Dedifferentiated amniotic fluid mesenchymal stem cell (primary cell): ENCODE measurements around the gene TEX29.

ENCODE experiments used
- DNase-seq: peaks from one replicate; pipeline ENCODE4 v3.0.0-alpha.2; 2016; ENCODE audit errors: extremely low spot score

Gene TEX29

DNA sequence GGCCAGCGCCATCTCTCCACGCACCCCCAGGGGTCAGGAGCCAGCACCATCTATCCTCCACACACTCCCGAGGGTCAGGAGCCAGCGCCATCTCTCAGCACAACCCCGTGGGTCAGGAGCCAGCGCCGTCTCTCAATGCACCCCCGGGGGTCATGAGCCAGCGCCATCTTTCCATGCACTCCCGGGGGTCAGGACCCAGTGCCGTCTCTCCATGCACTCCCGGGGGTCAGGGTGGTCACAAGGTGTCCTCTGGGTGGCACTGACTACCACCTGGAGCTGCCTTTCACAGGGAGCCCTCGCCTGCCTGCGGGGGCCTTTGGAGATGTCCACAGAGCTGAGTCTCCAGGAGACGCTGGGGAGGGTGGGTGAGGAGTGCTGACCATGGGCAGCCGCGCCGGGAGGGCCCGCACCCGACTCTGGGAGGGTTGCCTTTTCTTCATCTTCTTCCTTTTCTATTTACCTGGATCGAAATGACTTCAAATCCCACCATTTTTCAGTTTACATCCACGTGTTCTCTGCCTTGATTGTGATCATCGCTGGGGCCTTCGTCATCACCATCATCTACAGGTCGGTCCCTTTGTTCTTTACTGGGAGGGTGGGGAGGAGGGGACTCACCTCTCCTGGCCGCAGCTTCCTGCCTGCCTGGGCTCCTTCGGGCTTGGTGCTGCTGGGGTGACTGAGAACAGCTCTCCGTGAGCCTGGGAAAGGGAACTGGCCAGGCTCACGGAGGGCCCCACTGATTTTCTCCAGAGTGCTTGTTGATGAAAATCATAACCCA, 19.1 kb downstream of the TEX29 start:
- no peak for DNase-seq

DNA sequence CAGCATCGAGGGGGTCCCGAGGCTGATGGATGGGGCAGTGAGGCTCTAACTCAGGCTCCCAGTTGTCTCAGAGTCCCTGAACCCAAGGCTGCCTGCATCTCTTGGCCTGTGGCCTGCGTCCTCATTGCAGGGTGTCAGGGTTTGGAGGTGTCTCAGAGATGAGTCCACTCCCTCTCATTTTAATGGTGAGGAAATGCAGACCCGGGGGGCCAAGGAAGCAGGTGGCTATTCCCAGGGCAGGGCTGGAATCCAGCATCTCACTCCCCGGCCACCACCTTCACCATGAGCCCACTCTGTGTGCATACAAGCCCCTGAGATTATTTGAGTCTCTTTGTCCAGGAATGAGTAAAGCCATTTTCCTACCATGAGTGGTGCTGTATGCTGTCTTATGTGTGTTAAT, 21.4 kb downstream of the TEX29 start:
- no peak for DNase-seq

DNA sequence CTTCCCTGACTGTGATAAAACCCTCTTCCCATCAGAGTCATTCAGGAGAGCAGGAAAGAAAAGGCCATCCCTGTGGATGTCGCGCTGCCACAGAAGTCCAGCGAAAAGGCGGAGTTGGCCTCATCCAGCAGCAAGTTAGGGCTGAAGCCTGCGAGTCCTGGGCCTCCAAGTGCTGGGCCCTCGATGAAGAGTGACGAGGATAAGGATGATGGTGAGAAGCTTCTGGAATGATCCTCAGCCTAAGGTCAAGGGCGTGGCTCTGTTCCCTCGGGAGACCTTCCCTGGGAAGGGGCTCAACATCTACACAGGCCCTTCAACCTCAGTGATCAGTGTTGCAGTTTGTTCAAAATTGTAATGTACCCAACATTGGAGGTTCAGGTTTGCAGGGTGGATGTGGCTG, 22.3 kb downstream of the TEX29 start:
- DNase-seq = no peak

DNA sequence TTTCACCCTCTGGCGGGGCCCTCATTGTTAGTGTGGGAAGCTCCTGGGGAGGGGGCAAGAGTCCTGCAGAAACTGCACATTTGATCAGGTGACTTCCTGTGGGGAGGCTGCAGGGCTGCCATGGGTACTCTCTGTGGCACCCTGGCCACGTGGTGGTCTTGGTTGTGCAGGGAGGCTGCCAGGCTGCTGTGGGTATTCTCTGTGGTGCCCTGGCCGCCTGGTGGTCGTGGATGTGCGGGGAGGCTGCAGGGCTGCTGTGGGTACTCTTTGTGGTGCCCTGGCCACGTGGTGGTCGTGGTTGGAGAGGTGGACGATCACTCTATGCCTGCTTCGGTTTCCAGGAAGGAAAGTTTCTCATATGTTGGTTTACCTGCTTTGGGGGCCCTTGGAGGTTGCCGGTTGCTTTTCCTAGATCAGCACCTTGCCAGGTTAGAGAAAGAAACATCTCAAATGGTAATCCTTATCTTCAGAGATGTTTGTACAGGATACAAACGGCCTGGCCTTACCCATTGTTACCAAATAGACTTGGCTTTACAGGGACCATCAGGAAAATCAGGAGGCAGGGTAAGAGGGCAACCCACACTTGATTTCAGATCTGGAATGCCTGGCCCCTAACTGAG, 22.9 kb downstream of the TEX29 start:
- no peak for DNase-seq

DNA sequence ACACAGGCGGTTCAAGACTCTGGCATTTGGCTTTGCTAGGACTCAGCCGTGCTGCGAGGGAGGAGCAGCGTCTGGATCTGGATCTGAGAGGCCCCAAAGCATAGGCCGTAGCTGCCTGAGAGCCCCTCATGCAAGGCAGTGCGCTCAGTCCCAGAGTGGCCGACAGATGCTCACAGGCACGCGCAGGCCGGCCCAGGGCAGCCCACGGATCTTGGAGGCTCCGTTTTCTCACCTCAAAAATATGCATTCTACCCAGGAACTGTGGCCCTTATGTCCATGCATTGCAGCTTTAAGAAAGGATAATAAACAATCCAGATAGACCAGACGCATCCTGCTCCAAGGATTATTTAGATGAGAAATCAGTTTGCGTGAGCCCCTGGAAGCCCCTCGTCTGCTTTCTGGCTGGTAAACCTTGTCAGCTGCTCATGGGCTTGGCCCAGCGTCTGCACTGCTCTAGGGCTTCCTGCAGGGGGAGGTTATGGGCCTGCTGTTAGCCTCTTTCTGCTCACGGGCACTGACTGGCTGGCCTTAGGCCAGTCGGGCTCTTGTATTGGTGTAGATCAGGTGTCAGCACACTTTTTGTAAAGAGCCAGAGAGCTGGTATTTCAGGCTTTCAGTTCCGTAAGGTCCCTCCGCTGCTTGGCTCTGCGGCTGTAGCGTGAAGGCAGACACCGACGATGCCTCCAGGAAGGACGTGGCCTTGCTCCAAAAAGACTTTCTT, 24.2 kb downstream of the TEX29 start:
- DNase-seq = peak; percentile 75

DNA sequence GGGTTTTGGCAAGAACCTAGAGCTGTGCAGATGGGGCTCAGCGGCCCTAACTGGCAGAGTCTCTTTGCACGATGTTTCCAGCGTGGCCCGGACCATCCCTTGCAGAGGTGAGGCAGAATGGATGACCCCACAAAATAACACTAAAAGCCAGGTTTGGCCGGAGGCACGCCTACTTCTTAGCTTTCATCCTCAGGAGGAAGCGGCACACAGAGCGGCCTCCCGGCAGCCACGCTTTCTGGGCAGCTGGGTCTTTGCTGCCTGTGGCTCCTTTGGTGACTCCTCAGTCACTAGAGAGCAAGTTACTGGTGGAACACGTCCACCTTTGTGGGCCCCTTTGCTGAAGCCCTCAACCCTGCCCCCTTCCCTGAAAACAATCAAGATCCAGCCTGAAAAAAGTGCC, 25.2 kb downstream of the TEX29 start:
- no peak for DNase-seq

DNA sequence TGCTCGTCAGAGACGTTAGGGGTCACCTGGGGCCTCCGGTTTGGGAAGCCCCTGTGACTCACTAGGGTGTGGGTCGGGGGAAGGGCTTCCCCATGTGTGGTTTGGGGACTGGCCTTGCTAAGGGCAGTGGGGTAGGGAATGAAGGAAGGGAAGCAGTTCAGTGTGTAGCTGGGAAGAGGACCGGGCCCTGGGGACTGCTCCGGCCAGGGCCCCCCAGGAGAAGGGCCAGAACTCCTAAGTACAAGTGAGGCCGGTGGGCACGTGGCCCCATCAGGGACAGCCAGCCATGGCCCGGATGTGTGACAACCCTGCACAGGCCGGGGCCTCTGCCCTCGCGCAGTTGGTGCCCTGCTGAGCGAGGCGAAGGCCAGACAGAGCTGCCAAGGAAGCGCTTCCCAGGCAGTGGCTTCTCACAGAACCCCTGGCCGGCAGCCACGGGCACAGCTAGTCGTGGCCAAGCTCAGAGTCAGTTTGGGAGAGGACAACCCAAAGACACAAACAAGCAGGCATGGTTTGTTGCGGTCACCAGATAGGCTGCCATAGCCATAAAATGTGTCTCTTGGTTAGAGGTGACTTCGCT, 25.7 kb downstream of the TEX29 start:
- no peak for DNase-seq

DNA sequence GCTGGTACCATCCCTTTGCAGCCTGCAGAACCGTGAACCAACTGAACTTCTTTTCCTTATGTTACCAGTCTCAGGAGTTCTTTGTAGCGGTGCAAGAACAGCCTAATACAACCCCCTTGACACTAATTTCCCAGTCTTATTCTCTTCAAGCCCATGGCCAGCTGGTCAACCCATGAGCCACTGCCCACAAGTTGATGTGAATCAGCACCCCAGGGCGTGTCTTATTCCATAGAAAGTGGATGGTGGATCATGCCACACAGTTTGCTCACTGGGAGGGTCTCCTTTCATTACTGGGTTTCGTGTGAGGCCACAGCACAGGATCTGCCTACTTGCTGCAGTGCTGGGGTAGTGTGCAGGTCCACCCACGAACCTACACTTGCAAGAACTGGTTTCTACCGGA, 27.0 kb downstream of the TEX29 start:
- DNase-seq = no peak

DNA sequence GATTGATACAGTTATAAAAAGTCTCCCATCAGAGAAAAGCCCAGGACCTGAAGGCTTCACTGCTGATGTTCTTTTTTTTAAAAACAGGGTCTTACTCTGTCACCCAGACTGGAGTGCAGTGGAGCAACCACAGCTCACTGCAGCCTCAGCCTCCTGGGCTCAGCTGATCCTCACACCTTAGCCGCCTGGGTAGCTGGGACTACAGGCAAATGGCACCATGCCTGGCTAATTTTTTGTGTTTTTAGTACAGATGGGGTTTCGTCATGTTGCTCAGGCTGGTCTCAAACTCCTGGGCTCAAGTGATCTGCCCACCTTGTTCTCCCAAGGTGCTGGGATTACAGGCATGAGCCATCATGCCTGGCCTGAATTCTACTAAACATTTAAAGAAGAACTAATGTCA, 33.1 kb downstream of the TEX29 start:
- DNase-seq = no peak

DNA sequence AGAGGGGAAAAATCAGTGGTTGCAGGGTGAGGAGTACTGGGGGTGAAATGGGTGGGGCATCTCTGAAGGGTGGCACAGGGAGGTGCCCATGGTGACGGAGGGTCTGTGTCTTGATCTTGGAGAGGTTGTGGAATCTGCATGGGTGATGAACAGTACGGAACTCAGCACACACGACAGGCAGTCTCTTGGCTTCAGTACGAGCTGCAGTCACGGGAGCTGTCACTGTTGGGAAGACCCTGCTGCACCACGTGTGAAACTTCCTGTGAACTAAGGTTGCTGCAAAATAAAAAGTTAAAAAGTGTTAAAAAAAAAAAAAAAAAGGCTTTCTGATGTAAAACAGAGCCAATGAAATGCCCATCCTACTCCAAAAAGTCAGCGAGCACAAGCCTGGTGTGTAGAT, 34.3 kb downstream of the TEX29 start:
- no peak for DNase-seq

DNA sequence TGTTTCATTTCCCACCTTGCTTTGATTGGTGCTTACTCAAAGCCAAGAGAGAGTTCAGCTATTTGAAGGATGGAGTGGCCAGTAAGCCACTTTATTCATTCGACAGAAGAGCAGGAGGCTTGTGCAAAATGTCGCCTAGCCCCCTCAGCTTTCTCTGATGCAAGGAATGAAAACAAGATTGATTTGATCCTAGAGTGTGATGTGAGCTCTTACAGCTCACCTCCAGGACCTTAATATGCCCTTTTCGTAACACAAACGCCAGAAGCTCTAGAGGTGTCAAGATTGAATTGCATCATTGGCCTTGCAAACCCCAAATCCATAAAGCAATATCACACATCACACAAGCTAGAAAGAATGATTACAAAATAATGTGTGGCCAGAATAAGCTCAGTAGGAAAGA, 36.4 kb downstream of the TEX29 start:
- no peak for DNase-seq

DNA sequence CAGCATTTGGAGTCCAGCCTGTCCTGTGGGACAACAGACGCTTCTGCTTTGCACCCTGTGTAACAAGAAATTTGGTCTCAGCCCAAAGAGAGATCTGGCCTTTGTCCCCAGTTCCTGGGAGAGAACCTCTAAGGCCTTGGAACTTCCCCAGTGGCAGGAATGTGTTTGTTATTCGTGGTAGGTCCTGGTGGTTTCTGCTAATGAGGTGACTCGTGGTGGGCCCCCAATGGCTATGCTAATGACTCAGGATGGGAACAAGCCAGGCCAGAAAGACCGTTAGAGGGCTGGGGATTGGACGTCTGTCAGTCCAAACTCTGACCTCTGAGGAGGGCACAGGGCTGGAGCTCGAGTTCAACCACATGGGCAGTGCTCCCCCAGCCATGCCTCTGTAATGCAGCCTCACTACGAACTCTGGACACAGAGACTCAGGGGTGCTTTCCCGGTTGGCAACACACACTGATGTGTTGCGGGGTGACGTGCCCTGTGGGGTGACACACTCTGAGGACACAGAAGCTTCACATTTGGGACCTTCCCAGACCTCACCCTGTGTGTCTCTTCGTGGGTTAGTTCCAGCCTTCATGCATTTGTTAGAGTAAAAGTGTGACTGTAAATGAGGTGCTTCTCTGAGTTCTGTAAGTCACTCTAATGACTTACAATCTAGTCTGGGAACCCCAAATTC, 38.9 kb downstream of the TEX29 start:
- no peak for DNase-seq

DNA sequence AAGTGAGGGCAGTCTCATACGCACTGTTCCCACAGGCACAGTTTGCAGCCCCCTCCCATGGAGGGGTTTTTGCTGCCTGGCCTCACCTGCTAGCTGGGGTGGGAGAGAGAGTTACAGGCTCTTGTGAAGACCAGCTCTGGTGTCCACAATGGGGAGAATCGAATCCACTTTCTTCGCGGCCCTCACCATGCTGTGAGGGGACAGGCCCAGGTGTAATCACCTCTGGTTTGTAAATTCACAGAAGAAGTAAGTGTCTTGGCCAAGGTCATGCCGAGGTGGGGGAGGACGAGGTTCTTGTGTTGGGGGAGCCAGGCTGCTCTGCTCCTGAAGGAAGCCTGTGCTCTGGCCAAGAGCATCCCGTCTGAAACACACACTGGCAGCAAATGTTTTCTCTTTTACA, 39.5 kb downstream of the TEX29 start:
- DNase-seq = no peak

DNA sequence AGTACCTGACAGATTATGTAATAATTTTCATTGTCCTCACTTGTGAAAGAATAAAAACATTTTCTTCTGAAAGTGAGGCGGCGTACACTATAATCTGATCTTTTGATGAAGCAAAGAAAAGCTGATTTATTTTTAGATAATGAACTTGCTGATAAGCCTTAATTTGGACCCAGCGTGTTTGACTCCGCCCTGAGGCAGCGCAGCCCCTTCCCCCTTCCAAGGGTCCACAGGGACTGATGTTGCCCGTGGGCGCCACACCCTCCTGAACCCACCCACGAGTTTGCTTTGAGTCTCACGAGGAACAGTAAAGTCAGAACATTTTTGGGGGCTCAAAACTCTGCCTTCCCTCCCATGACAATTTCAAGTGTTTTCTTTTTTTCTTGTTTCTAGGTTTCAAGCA, 40.0 kb downstream of the TEX29 start:
- DNase-seq = no peak

DNA sequence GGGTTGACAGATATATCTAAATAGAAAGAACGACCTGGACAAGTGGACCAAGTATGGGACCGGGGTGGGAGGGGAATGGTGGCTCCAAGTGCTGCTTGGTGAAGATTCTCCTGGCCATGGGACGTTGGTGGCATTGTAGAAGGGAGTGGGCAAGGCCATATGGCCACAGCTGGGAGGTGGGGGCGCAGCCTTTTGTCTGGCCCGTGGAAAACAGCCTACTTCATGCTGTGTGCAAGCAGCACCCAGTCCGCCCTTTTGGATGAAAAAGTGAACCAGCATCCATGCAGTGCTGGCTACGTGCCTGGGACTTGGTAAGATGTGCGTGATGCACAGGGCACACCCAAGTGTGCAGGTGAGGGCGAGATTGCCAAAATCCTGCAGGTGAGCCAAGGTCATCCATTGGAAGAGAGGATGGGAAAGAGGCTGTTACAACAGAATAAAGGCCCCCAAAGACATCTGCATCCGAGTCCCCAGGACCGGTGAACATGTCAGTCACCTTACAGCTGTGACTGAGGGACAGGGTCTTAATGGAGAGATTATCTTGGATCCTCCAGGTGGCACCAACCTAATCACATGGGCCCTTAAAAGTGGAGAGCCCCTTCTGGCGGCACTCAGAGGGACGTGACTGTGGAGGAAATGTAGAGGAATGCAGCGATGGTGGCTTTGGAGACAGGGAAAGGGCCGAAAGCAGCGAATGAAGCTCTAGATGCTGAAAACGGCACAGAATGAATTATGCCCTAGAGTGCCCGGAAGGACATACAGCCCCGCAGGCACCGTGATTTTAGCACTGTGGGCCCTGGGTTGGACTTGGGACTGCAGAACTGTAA, 40.8 kb downstream of the TEX29 start:
- no peak for DNase-seq

DNA sequence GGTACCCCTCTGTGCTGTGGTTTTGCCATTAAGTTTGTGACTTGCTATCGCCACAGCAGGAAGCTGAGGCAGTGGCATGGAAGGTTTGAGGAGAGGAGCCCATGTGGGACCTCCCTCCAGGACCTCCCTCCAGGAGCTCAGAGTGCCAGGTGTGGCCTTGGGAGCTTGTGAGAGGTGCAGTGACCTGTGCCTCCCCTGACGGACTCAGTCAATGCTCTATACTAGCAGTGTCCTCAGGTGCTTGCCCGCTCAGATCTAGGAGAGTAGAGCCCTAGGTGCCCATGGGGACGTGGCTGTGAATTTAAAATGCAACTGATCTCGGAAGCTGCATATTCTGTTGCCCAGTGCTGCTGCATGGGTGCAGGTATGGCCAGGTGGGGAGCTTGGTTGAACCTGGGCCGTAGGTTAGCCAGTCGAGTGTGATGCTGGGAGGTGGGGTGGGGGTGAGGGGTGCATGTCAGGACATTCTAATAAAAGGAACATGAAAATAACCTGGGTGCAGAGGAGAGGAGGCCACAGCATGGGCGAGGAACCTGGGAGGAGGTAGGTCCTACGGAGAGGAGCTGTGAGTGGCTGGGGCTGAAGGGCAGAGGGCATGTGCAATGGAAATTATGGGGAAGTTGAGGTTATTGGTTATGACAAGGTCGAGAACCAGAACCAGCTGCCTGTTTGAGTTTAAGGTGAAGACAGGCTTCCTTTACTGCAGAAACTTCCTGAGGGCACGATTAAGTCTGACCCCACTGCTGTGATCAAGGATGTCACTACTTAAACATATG, 41.6 kb downstream of the TEX29 start:
- DNase-seq = no peak

DNA sequence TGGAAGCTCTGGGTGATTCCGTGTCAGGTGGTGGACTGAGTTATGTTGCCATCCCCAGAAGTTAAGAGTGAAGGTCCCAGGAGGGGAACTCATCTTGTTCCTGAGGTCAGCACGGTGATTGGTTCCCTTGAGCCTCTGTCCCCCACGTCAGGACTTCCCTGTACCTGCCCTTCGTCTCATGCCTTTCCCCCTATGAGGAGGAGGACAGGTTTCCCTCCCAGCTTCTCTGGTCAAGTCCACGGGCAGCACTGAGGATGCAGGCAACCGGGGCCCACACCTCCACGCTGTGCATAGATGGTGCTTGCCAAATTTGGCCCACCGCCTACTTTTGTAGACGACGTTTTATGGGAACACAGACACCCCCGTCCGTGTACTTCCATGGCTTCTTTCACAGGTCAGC, 42.7 kb downstream of the TEX29 start:
- no peak for DNase-seq

DNA sequence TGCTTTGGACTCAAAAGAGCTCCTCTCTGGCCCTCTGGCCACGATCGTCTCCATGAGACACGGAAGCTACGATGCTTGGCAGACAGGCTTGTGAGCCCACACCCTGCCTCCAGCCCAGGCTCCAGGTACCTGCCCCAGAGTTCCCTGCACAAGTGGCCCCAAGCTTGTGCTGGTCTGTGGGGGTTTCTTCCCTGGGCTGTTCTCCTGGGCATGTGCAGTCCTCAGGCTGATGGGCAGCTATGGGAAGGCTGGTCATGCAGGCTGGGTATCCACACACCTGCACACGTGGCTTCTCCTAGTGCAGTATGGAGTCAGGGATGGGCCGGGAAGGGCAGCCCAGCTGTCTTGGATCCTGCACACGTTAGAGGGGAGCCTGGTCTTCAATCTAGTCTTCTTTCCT, 43.1 kb downstream of the TEX29 start:
- no peak for DNase-seq

DNA sequence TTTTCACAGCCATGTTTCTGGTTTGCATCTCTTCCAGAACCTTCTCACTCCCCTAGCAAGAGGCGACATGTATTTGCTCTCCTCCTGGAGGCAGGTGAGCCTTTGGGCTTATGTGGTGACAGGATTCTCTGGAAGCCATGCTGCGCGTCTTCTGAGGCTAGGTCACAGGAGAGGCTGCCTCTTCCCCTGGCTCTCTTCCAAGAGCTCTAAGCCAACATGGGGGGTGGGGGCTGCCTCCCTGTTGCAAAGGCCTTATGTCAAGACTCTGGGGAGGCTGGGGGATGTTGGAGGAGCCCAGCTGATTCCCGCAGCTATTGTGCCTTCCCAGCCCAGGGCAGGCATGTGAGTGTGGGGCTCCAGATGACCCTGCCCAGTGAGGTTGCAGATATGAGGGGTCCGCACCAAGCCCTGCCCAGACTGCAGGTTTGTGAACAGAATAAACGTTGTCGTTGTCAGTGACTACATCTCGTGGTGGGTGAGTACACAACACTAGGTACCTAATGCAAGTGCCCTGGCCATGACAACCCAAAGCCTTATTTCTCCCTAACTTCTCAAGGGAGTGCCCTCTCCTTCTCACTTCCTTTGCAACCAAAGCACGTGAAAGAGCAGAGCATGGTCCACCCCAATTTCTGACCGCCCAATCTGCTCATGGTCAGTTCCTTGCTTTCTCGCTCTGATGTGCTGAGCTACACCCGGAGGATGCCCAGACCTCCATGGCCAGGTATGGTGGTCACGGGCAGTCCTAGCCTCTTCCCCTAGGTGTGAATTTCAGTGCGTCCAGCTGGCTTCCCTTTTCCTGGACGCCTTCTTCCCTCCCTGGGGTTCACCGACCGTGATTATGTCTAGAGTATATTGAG, 44.9 kb downstream of the TEX29 start:
- DNase-seq = no peak

DNA sequence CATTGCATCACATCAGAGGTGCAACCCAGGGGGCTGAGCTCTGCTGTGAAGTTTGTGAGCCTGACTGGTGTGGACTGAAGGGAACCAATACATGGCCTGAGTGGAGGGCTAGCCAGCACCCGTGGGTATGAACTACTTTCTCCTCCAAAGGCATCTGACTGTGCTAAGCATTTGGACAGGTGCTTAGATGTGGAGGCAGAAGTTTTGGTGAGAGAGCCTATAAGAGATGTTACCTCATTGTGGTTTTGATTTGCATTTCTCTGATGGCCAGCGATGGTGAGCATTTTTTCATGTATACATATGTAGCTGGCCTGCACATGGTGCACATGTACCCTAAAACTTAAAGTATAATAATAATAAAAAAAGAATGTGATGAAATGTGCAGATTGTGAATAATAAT, 46.9 kb downstream of the TEX29 start:
- no peak for DNase-seq
